Articular chondrocyte of knee joint (primary cell): ENCODE results near the gene MTFP1. TPM values are rescaled to one million over a fixed set of nuclear protein-coding genes. Genes with fewer than 3 reads are reported as not detected.

ENCODE experiments used
- small RNA-seq: library from RNA; depleted of rRNA; stranded (forward); fragments of <200 nt; gene quantifications from one replicate; pipeline ENCODE3, GENCODE V24; 2012
- total RNA-seq: library from RNA; depleted of rRNA; stranded (reverse); fragments of >200 nt; gene quantifications from 2 replicates; pipeline ENCODE4 v1.2.3, GENCODE V29; 2012

Gene MTFP1, protein sequence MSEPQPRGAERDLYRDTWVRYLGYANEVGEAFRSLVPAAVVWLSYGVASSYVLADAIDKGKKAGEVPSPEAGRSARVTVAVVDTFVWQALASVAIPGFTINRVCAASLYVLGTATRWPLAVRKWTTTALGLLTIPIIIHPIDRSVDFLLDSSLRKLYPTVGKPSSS
- total RNA-seq: 3.1 and 6.8 TPM in 2 replicates

DNA sequence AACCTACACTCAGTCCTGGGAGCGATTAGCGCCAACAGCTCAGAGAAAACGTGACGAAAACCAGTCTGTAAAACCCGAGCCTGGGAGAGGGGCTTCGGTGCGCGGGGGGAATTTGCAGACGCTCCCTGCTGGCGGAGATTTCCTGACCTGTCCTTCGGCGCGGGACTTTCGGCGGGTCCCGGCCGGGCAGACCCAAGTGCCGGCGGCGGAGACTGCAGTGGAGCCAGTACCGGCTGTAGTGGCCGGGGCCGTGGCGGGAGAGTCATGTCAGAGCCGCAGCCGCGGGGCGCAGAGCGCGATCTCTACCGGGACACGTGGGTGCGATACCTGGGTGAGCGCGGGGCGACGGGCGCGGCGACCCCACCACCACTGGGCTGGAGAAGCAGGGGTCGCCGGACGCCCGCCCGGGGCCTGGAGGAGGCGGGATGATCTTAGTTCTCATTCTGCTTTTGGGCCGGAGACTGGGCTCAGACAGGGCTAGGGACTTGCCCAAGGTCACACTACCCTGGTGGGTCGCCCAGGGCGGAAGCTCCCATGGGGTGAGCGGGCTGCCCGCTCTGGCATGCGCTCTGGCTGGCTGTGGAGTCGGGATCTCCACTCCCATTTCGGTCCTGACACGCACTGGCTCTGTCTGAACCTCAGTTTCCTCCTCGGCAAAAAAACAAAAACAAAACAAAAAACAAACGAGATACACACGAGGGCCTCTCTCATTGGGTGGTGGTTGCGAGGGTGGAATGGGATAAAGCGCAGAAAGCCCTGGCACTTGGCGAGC lies at the start of gene MTFP1:
MTFP1 (plus strand) TSS at position 153 of the 772 bp plus-strand sequence; CDS start at position 265, 112 bp downstream.

DNA sequence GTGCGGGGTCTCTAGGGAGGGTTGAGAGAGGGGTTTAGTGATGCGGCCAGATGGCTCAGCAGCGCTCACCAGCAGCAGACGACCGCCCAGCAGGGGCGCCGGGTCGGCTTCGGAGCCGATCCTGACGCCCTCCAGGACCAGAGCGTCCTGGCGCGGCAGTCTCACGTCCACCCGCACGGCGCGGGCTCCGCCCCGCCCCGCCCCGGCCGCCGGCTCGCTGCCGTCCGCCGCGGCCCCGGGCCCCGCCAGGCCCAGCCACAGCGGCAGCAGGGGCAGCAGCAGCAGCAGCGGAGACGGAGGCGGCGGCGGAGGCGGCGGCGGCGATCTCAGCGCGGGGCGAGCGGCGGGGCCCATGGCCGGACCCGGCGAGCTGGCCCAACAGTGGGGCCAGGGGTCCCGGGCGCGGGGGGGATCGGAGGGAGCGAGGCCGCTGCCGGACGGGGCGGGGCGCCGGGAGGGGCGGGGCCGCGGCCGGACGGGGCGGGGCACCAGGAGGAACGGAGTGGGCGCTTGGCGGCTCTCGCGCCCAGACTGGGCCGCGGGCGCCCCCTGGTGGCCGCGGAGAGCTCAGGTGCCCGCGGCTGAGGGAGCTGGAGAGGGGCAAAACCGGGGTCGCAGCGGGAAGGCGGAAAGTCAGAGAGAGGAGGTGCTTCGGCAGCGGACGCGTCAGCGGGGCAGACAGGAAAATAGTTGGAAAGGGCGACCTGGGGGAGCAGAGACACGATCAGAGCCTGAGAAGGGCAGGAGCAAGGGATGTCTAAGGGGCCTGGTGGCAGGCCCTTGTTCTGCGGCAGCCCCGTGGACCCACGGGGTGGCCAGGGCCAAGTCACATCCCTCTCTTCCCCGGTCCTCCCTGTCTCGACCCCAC lies 38.4 kb upstream of the MTFP1 start, which contains the start of gene RNF215:
RNF215 (minus strand) TSS at position 452 of the 868 bp plus-strand sequence; CDS start at position 354, 98 bp downstream.

DNA sequence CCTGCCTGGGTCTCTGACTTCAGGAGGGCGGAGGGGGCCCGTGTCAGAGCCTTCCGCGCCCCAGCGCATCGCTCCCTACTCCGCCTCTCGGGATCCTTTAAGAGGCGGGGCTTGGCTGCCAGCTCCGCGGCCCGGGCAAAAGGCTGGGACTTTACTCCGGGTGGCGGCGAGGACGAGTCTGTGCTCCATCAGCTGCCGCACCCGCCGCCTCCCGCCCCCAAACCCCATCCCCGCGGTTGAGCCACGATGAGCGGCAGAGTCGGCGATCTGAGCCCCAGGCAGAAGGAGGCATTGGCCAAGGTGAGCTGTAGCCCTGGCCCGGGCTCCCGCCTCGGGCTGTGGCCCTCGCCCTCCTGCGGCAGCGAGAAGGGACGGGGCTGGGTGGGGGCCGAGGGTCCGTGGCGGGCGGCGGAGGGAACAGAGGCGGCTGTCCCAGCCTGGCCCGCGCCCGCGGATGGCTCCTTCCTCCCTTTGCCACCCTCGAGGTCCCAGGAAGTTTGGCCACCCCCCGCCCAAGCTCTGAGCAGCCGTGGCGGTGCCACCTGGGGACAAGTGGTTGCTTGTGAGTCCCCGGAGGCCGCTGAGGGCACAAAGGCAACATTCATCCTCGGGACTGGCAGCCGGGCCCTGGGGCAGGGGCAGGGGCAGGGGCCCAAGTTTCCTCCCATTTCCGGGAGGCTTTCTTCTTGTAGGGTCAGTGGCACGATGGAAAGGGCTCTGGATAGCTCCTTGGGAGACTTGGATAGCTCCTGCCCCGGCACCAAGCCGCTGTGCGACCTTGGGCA lies 28.5 kb upstream of the MTFP1 start, which contains the start of gene SEC14L2:
SEC14L2 (plus strand) TSS at position 148 of the 785 bp plus-strand sequence; CDS start at position 247, 99 bp downstream.

DNA sequence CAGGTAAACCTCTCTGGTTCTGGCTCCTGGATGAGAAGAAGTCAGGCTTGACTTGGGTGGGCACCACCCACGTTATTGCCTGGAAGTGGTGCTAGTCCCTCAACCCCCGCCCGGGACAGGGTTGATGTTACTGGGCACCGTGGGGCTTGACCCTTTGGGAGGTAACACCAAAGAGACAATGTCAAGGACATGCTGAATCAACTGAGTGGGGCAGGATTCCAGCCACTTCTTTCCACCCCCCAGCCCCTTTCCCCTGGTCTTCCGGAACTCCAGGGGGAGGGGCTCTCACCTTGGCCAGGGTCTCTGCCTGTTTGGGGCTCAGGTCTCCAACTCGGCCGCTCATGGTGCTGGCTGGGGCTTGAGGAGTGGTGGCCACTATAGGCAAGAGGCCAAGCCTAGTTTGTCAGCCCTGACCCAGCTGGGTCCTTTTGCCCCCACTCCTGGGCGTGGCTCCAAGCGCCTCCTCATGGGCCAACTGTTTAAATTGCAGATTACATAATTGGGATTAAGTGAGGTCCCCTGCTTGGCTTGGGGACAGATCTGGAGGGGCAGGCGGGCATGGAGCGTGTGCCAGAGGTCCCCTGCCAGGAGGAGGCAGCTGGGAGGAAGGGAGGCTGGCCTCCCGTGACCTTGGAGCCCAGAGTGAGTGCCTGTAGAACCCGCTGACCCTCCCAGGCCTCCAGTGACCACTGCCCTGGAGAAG lies 46.2 kb downstream of the MTFP1 start, which contains the start of gene SEC14L3:
SEC14L3 (minus strand) TSS at position 402 of the 703 bp plus-strand sequence; CDS start at position 343, 59 bp downstream.

Small RNAs within 50 kb of the gene (small RNA-seq; reads per million reads assigned to genes)
- not detected for gene AC004832.3
- gene RNU6-564P: not detected

Other genes starting within 250 kb of the MTFP1 start
- gene LIF, start 179.0 kb upstream of the MTFP1 start, total RNA-seq: 1.0 and 7.9 TPM in 2 replicates
- gene OSM, start 158.9 kb upstream of the MTFP1 start, total RNA-seq: not detected in 2 replicates
- gene CASTOR1, start 136.3 kb upstream of the MTFP1 start, total RNA-seq: 3.0 and 7.4 TPM in 2 replicates
- 17.5 and 18.0 TPM in 2 replicates for gene TBC1D10A, start 98.8 kb upstream of the MTFP1 start, total RNA-seq
- gene SF3A1, start 68.9 kb upstream of the MTFP1 start, total RNA-seq: 21.5 and 27.6 TPM in 2 replicates
- 1.4 and 1.9 TPM in 2 replicates for gene CCDC157, start 68.8 kb upstream of the MTFP1 start, total RNA-seq
- gene RNF215, start 38.4 kb upstream of the MTFP1 start, total RNA-seq: 12.8 and 13.5 TPM in 2 replicates
- gene SEC14L2, start 28.8 kb upstream of the MTFP1 start, total RNA-seq: 16.3 and 18.2 TPM in 2 replicates
- gene SEC14L3, start 46.2 kb downstream of the MTFP1 start, total RNA-seq: not detected in 2 replicates
- gene SEC14L4, start 79.9 kb downstream of the MTFP1 start, total RNA-seq: 0.52 and 2.2 TPM in 2 replicates
- 2.6 and 6.1 TPM in 2 replicates for gene SEC14L6, start 121.0 kb downstream of the MTFP1 start, total RNA-seq
- 0.13 and 0.22 TPM in 2 replicates for gene GAL3ST1, start 148.9 kb downstream of the MTFP1 start, total RNA-seq
- 56.1 and 63.5 TPM in 2 replicates for gene PES1, start 166.1 kb downstream of the MTFP1 start, total RNA-seq
- gene TCN2, start 181.4 kb downstream of the MTFP1 start, total RNA-seq: 4.4 and 5.5 TPM in 2 replicates
- gene SLC35E4, start 210.0 kb downstream of the MTFP1 start, total RNA-seq: 9.5 and 9.7 TPM in 2 replicates
- 13.1 and 13.6 TPM in 2 replicates for gene DUSP18, start 242.1 kb downstream of the MTFP1 start, total RNA-seq